HUES48 (cell line): ENCODE data around the gene MGLL.

Experiments used
- H3K27ac ChIP-seq: one replicate; pipeline ENCODE4 v1.7.0; 2013; ENCODE audit warnings: low read depth, low read length, inconsistent platforms
- H3K27me3 ChIP-seq: 2 replicates; pipeline ENCODE4 v1.6.1; 2013; ENCODE audit warnings: mild to moderate bottlenecking, low read length; ENCODE audit not compliant: control insufficient read depth, insufficient read depth
- H3K36me3 ChIP-seq: 2 replicates; pipeline ENCODE4 v1.6.1; 2013; ENCODE audit warnings: low read length; ENCODE audit not compliant: control insufficient read depth, insufficient read depth
- H3K4me1 ChIP-seq: 2 replicates; pipeline ENCODE4 v1.6.1; 2013; ENCODE audit warnings: mild to moderate bottlenecking, low read length; ENCODE audit not compliant: control insufficient read depth, insufficient read depth
- H3K4me3 ChIP-seq: 2 replicates; pipeline ENCODE4 v1.5.1; 2013; ENCODE audit warnings: mild to moderate bottlenecking, low read depth, low read length
- H3K9ac ChIP-seq: 2 replicates; pipeline ENCODE4 v1.6.1; 2013; ENCODE audit warnings: mild to moderate bottlenecking, low read depth, low read length, moderate library complexity
- H3K9me3 ChIP-seq: 2 replicates; pipeline ENCODE4 v1.6.1; 2013; ENCODE audit warnings: low read length; ENCODE audit not compliant: control insufficient read depth, insufficient read depth

The MGLL gene

GRCh38 chr3:127762077-127762786, 60.1 kb downstream of the MGLL start:
- no peaks in the 10 kb centered on the region for H3K36me3 ChIP-seq
- H3K9ac ChIP-seq = no peak overlapping the region
- no peak overlapping the region for H3K27ac ChIP-seq
- no peak overlapping the region for H3K4me3 ChIP-seq
- no peaks in the 10 kb centered on the region for H3K27me3 ChIP-seq
- H3K9me3 ChIP-seq = no peaks in the 10 kb centered on the region
- H3K4me1 ChIP-seq = no peaks in the 10 kb centered on the region

DNA sequence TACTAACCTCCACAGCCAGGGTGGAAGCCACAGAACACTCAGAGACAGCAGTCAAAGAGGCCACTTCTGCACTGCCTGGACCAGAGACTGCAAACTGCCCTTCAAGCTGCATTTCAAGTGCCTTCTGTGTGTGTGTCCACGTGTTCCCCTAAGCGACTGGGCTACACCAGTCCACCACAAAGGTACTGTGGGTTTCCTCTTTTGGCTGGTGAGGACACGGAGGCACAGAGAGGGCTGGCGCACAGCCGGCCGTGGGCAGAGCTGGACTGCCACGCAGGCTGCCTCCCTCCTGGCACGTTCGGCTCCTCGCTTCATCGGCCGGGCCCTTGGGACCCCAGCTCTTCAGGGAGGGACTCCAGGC, 60.9 kb downstream of the MGLL start:
- no peak overlapping the region for H3K9ac ChIP-seq
- H3K27ac ChIP-seq = no peak overlapping the region
- no peaks in the 10 kb centered on the region for H3K36me3 ChIP-seq
- no peaks in the 10 kb centered on the region for H3K4me1 ChIP-seq
- H3K4me3 ChIP-seq = no peak overlapping the region
- no peaks in the 10 kb centered on the region for H3K27me3 ChIP-seq
- H3K9me3 ChIP-seq = no peaks in the 10 kb centered on the region

GRCh38 chr3:127760791-127761440, 61.4 kb downstream of the MGLL start:
- H3K27me3 ChIP-seq = no peaks in the 10 kb centered on the region
- no peaks in the 10 kb centered on the region for H3K4me1 ChIP-seq
- H3K27ac ChIP-seq = no peak overlapping the region
- no peak overlapping the region for H3K9ac ChIP-seq
- no peaks in the 10 kb centered on the region for H3K9me3 ChIP-seq
- H3K4me3 ChIP-seq = no peak overlapping the region
- H3K36me3 ChIP-seq = no peaks in the 10 kb centered on the region

DNA sequence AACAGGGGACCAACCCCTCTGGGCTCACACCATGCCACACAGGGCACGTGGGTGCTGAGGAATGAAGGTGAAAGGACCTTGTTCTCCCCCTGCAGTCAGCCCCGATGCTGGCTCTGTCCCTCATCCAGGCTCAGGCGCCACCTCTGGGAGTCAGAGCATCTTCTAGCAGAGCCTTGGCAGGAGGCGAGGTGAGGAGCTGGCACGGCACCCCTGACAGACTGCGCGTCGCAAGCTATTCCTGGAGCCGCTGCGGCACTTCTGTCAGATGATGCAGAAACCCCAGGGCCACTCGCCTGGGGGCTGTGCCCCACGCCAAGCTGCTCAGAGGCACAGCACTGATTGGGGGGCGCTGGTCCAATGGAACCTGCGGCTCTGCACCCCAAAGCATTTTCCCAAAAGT, 62.0 kb downstream of the MGLL start:
- H3K27me3 ChIP-seq = no peaks in the 10 kb centered on the region
- H3K4me1 ChIP-seq = no peaks in the 10 kb centered on the region
- H3K9ac ChIP-seq = no peak overlapping the region
- no peaks in the 10 kb centered on the region for H3K36me3 ChIP-seq
- H3K9me3 ChIP-seq = no peaks in the 10 kb centered on the region
- H3K27ac ChIP-seq = no peak overlapping the region
- H3K4me3 ChIP-seq = no peak overlapping the region

GRCh38 chr3:127759826-127760225, 62.5 kb downstream of the MGLL start:
- no peaks in the 10 kb centered on the region for H3K36me3 ChIP-seq
- H3K4me1 ChIP-seq = no peaks in the 10 kb centered on the region
- H3K9ac ChIP-seq = no peak overlapping the region

DNA sequence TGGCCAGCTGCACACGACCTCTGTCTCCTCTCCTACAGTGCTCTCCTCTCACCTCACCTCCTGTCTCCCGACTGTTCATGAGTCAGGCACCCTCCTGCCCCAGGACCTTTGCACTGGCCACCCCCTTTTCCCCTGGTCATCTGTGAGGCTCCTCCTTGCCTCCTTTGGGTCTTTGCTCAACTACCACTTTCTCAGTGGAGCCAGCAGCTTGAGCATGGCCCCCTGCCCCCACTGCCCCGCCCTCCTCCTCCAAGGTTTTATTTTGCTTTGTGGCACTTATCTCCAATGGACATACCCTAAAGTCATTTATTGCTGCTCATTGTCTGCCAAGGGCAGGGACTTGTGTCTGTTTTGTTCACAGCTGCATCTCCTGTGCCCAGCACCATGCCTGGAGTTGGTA, 64.3 kb downstream of the MGLL start:
- no peaks in the 10 kb centered on the region for H3K4me1 ChIP-seq
- H3K27me3 ChIP-seq = no peaks in the 10 kb centered on the region
- no peak overlapping the region for H3K4me3 ChIP-seq
- no peak overlapping the region for H3K27ac ChIP-seq
- H3K36me3 ChIP-seq = no peaks in the 10 kb centered on the region
- H3K9me3 ChIP-seq = no peaks in the 10 kb centered on the region
- H3K9ac ChIP-seq = no peak overlapping the region

More at GRCh38 chr3:127759826-127760225, 62.5 kb downstream of the MGLL start:
- Histone ChIP-seq H3K27ac (no peak overlapping the region), H3K9me3 (no peaks in the 10 kb centered on the region), H3K27me3 (no peaks in the 10 kb centered on the region), H3K4me3 (no peak overlapping the region)

DNA sequence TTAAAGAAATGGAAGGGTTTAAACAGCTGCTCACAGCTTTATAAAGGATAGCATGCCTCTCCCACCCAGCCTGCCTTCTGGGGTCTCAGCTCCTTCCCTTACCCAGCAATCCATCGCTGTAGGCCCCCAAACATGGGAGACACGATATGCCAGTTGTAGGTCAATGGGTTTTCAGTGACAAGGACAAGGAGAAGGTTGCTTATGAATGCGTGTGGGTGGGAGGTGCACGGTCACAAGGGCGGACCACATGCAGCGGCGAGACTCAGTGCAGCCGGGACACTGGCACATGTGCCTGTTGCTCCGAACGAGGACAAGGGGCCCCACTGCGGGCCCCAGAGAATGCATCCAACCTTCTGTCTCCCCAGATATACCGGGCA, 67.0 kb downstream of the MGLL start:
- Histone ChIP-seq H3K4me3 (no peak overlapping the region), H3K36me3 (no peaks in the 10 kb centered on the region), H3K27ac (no peak overlapping the region), H3K4me1 (no peaks in the 10 kb centered on the region), H3K27me3 (no peaks in the 10 kb centered on the region), H3K9me3 (no peaks in the 10 kb centered on the region), H3K9ac (no peak overlapping the region)

- Histone ChIP-seq H3K9me3 (no peaks in the 10 kb centered on the region), H3K27ac (no peak overlapping the region), H3K4me1 (no peaks in the 10 kb centered on the region)
Observed at GRCh38 chr3:127754411-127755304, 67.7 kb downstream of the MGLL start.

GRCh38 chr3:127753898-127754410, 68.4 kb downstream of the MGLL start:
- Histone ChIP-seq H3K4me1 (no peaks in the 10 kb centered on the region), H3K27me3 (no peaks in the 10 kb centered on the region), H3K36me3 (no peaks in the 10 kb centered on the region), H3K27ac (no peak overlapping the region), H3K9ac (no peak overlapping the region), H3K9me3 (no peaks in the 10 kb centered on the region), H3K4me3 (no peak overlapping the region)

More at GRCh38 chr3:127754411-127755304, 67.7 kb downstream of the MGLL start:
- Histone ChIP-seq H3K4me3 (no peak overlapping the region), H3K36me3 (no peaks in the 10 kb centered on the region), H3K9ac (no peak overlapping the region), H3K27me3 (no peaks in the 10 kb centered on the region)

GRCh38 chr3:127753338-127753737, 69.0 kb downstream of the MGLL start:
- H3K27ac ChIP-seq = no peak overlapping the region
- H3K27me3 ChIP-seq = no peaks in the 10 kb centered on the region
- no peaks in the 10 kb centered on the region for H3K36me3 ChIP-seq
- no peak overlapping the region for H3K4me3 ChIP-seq
- no peak overlapping the region for H3K9ac ChIP-seq
- no peaks in the 10 kb centered on the region for H3K4me1 ChIP-seq
- H3K9me3 ChIP-seq = no peaks in the 10 kb centered on the region

DNA sequence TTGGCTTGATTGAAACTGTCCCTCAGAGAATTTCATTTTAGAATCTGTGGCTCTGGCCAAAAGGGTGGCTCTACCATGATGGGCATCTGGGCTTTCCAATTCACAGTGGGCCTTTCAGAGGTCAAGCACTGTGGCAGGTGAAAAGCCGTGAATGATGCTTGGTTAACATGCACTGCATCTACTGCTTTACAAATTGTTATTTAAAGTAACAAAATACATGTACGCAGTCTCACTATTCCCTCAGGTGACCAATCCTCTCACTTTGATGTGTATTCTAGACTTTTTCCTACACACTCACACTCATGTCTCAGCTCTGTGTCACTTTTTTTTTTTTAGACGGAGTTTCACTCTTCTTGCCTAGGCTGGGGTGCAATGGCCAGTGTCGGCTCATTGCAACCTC, 70.5 kb downstream of the MGLL start:
- H3K4me3 ChIP-seq = no peak overlapping the region
- H3K36me3 ChIP-seq = no peaks in the 10 kb centered on the region
- no peaks in the 10 kb centered on the region for H3K9me3 ChIP-seq
- H3K27ac ChIP-seq = no peak overlapping the region
- no peak overlapping the region for H3K9ac ChIP-seq
- no peaks in the 10 kb centered on the region for H3K4me1 ChIP-seq
- H3K27me3 ChIP-seq = no peaks in the 10 kb centered on the region
